NCI-H146 treated with DMSO at 0.1 percent for 48 hours (cell line): ENCODE measurements around the gene ATP8B1.
"Not testable (repeated sequence)": the region's sequence is repeated elsewhere in the genome, so short reads cannot be mapped to it uniquely, and the experiment has no call there.

Source experiments
- DNase-seq: peaks from one replicate; lab custom pipeline; 2025; ENCODE audit not compliant: unreplicated experiment; lab: John Stamatoyannopoulos, UW

Gene ATP8B1

DNA sequence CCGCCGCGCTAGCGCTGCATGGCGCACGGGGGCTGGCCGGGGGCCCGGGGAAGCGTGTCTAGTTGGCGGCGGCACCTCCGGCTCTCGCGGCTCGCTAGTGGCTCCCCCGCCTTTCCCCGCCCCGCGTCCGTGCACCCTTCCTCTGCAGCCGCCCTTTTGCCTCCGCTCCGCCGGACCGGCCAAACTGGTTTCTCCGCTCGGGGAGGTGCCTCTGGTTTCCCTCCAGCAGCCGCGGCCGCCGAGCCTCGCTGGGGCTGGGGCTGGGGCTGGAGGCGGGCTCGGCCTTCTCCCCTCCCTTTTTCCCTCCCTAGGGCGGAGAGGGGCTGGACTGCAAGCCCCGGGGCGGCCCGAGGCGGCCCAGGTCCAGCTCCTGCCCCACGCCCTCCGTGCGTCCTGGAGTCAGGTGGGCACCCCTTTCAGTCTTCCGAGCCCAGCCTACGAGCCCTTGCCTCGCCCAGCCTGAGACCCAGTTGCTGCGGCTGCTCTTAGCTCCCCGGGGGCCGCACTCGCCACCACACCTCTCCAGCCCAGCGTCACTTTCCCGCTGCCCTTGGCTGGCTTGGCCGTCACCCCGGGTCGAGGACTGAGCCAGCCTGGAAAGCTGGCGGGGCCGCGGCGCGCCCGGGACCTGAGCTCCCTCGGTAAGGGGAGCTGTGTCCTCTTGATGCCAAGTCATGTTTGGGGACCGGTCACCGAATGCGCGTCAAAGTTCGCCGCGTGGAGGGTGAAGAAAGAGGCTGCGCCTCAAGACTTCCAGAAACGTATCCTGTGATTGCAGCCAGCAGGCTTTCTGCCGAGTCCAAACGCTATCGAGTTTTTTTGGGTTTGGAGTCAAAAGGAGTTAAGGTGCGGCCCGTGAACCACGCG is at the start of gene ATP8B1:
ATP8B1 (minus strand) TSS at position 213 of the 867 bp plus-strand sequence. CDS start 71,508 bp downstream, outside the sequence.
- peak; percentile 91 for DNase-seq

DNA sequence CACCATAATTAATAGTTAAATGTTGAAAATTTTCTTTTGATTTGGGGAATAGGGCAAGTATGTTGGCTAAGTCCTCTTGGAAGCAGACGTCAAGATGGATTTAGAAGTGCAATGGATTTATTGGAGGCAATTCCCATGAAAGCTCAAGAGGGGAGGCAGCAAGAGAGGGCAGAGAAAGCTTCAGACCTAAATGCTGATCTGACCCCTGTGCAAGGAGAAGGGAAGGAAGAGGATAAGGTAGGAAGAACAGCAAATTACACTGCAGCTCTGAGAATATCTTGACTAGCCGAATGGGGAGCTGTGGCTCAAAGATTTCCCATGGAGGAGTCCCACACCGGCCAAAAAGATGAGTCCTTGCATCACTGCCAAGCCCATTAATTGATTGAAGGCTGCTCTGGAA is 46.9 kb upstream of the ATP8B1 start:
- no peak for DNase-seq

DNA sequence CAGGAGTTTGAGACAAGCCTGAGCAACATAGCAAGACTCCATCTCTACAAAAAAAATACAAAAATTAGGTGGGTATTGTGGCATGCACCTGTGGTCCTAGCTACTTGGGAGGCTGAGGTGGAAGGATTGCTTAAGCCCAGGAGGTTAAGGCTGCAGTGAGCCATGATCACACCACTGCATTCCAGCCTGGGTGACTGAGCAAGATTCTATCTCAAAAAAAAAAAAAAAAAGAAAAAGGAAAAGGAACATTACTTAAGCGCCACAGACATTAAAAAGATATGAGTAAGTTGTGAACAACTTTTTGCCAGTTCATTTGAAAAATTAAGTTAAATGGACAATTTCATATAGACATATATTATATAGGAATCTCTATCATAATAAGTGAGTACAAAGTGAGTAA is 45.3 kb upstream of the ATP8B1 start:
- not testable (repeated sequence) for DNase-seq

DNA sequence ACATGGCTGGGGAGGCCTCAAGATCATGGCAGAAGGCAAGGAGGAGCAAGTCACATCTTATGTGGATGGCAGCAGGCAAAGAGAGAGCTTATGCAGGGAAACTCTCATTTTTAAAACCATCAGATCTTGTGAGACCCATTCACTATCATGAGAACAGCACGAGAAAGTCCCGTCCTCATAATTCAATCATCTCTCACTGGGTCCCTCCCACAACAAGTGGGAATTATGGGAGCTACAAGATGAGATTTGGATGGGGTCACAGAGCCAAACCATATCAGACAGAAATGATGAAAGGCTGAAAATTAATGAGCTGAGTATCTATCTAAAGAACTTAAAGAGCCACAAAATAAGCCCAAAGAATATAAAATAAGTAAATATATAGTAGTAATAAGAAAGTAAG is 44.3 kb upstream of the ATP8B1 start:
- not testable (repeated sequence) for DNase-seq

DNA sequence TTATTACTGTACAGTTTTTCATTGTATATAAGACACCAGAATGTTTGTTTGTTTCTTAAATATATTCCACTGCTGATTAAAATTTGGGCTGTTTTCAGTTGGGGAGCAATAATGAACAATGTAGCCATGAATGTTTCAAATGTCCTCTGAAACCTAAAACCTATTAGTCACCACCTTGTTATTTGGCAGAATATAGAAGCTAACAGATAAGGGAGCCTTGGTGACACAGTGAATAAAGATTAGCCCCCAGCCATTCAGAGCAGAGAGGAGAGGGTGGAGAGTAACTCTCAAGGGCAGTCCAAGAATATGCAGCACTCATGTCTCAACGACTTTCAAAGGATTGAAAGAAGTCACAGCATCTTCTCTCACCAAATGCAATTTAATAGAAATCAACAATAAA is 43.1 kb upstream of the ATP8B1 start:
- DNase-seq: peak; percentile 89

DNA sequence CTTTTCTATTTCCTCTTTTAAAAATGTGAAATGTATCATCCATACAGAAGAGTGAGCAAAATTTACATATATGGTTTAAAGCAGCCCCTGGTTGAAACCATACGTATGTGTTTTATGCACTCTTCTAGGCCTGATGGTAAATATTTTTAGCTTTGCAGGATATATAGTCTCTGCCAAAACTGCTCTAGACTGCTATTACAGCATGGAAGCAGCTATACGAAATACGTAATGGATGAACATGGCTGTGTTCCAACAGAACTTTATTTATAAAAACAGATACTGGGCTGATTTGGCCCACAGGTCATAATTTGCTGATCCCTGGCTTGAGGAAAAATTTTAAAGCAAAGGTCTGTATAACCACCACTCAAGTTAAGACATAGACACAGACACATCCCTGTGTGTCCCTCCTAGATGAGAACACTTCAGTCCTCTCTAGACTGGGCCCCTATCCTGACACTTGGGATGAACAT is 42.5 kb upstream of the ATP8B1 start:
- DNase-seq: no peak

DNA sequence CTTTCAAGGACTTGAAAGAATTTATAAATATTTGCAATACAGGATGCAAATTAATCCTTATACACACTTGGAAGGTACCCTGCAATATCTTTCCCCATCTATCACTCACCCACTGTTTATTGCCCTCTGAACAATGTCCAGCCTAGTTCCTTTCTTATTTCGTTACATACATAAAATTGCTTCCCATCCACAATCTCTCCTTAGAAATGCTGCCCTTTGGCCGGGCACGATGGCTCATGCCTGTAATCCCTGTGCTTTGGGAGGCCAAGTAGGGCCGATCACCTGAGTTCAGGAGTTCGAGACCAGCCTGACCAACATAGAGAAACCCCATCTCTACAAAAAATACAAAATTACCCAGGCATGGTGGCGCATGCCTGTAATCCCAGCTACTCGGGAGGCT is 41.2 kb upstream of the ATP8B1 start:
- DNase-seq: no peak

DNA sequence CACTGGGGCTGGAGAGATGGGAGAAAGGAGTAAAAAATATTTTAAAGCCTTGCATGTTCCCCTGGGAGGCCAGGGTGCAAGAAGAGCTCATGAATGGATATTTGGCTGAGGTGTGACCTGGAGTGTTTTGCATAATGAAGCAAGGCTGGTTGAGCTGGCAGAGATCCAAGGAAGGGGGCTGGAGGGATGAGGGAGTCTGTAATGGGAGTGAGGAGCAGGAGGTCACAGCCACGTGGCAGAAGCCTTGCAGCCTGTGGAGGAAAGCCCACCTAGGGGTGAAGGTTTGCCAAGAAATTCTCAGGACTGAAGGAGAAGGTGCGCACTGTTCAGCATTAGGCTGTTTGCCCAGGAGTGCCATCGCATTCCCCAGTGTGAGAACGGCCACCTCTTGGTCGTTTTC is 40.3 kb upstream of the ATP8B1 start:
- DNase-seq: peak; percentile 69

DNA sequence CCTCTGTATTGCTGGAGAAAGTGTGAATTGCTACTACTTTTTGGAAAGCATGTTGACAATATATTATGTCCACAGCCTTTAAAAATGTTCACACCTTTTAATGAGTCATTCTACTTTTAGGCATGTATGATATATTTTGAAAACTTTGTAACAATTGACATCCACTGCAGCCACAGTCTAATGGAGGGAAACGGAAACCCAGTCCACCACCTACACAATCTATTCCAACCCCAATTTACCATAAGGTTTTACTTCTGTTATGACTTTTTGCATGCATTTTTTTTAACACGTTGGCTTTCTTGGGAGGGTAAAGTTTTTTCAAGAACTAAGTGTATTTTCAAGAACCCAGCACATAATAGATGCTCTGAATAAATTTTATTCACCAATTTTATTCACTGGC is 38.5 kb upstream of the ATP8B1 start:
- no peak for DNase-seq

DNA sequence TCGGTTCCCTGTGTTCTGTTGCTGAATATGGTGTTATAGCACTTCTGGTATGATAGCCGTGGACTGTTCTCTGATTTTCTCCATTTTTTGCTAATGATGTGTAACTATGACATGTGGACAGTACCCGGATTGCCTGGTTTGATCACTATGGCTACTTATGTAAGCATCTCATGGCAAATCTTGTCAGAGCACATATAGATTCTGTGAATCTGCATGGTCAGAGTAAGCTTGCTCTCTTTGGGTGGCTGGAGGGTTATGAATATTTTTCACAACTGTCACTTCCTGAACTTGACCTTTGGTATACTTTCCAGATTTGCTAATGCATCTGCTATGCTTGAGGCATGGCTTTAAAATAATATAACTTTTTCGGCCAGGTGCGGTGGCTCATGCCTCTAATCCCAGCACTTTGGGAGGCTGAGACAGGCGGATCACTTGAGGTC is 36.8 kb upstream of the ATP8B1 start:
- no peak for DNase-seq

DNA sequence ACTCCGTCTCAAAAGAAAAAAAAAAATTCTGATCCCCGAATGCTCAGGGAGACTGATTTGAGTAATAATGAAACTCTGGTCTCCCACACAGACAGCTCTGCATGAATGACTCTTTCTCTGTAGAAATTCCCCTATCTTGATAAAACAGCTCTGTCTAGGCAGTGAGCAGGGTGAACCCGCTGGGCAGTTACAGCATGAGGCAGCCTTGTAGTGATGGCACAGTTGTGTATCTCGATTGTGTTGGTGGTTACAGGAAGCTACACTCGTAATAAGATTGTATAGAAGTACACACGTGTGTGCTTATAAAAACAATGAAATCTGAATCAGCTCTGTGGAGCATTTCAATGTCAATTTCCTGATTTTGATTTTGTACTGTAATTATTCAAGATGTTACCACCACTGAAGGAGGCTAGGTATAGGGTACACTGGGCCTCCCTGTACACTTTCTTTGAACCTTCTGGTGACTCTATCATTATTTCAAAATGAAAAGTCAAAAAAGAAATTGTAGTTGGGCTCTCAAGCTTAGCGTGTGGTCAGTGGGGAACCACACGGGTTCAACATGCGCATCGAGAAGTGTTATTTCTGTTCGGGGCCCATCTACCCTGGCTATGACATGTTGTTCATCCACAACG is 34.9 kb upstream of the ATP8B1 start:
- no peak for DNase-seq

DNA sequence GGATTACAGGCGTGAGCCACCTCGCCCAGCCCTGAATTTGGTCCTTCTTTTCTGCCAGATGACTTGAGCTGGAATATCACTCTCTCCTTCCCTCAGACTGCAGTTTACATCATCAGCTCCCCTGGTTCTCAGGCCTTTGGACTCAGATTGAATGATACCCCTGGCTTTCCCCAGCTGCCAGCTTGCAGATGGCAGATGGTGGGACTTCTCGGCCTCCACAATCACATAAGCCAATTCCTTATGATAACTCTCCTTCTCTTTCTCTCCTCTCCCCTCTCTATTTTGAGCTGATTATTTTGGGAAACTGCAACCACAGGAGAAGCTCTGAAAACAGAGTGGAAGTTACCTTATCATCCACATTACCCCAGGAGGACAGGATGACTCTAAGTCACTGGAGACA is 33.4 kb upstream of the ATP8B1 start:
- no peak for DNase-seq

DNA sequence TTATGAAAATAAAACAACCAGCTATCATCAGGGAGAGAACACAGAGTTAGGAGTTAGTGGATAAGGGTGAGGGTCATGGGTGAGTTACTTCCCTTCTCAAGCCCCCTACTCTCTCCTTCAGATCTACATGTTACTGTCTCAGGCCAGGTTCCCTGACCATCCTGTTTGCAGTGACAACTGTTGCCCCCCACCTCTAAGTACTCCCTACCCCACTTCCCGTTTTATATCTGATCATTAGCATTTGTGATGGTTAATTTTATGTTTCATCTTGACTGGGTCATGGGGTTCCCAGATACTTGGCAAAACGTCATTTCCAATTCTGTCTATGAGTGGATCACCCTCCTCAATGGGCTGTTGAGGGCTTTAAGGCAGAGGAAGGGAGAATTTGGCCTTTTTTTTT is 32.8 kb upstream of the ATP8B1 start:
- DNase-seq: no peak

DNA sequence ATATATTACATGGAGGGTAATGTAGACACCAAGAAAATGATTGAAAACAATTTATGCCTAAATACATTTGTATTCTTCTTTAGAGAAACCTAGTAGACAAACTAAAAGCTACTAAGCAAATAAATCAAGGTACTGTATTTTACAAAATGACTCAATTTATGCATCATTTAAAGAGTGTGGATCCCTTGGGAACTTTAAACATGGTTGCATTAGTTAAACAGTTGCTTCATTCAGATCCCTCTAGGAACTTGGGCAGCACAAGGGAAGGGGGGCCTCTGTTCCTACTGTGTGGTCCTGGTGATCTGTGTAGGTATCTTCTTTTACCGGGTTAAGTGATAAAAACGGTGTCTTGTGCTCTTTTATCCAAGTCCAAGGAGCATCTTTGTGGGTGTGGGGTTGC is 31.5 kb upstream of the ATP8B1 start:
- no peak for DNase-seq

DNA sequence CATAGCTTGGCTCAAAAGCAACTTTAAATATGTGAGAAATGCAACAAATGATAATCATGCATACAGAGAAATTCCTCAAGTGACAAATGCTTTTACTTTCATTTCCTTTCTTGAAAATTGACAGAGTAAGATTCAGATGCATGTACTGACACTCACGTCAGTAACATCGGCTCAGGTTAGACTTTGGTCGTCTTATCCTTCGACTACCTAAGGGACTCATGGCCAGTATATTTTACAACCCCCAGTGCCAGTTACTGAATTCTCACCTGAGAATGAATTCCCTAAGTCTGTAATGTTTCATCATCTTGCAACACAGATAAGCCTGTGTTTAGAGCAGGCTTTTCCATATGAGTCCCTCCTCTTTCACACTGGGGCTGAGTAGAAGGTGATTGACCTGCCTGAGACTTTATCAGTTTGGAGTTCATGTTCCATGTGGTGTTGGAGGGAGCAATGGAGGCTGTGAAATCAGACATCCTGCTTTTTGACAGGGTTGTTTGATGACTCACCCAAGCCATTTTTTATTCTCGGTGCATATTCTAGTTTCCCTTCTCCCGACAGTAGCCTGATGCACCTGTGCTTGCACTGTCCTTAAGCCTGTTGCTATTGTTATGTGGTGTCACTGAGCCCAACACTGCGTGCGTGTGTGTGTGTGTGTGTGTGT is 30.5 kb upstream of the ATP8B1 start:
- peak; percentile 62 for DNase-seq

DNA sequence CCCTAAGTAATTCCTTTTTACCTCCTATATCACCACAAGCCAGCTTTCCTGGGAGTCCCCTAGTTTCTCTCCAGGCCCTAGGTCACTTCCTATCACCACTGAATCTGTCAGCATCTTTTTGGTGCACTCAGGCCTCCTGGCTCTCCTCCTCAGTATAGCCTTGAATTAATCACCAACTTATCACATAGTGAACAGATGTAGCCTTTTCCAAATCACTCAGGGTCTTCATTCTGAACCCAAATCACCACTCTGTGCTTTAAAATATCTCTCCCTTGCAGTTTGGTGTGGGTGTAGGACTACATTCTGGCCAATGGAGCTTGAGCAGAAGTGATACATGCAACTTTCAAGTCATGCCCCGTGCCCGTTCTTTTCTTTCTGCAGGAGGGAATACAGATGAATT is 29.6 kb upstream of the ATP8B1 start:
- DNase-seq: no peak

DNA sequence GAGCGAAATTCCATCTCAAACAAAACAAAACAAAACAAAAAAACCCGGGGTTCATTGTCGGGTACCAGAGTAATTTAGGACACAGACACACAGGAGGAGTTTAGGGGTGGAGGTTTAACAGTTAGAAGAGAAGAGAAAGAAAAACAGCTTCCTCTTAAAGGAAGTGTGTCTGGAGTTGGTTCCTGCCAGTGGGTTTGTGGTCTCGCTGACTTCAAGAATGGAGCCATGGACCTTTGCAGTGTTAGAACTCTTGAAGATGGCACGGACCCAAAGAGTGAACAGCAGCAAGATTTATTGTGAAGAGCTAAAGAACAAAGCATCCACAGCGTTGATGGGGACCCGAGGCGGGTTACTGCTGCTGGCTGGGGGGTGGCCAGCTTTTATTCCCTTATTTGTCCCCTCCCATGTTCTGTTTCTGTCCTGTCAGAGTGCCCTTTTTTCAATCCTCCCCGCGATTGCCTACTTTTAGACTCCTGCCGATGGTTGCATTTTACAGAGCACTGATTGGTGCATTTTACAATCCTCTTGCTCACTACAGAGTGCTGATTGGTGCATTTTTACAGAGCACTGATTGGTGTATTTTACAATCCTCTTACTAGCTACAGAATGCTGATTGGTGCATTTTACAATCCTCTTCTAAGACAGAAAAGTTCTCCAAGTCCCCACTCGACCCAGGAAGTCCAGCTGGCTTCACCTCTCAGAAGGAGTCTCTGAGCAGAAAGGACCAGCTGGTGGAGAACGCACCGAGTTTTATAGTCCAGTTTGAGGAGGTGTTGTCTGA is 28.7 kb upstream of the ATP8B1 start:
- DNase-seq: no peak

DNA sequence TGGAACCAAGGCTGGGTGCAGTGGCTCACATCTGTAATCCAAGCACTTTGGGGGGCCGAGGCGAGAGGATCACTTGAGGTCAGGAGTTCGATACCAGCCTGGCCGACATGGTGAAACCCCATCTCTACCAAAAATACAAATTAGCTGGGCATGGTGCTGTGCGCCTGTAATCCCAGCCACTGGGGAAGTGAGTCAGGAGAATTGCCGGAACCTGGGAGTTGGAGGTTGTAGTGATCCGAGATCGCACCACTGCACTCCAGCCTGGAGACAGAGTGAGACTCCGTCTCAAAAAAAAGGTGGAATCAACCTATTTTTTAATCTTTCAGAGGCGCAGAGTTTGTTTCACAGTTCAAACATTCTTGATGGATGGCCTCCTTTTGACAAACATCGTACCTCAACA is 24.5 kb upstream of the ATP8B1 start:
- DNase-seq: no peak

DNA sequence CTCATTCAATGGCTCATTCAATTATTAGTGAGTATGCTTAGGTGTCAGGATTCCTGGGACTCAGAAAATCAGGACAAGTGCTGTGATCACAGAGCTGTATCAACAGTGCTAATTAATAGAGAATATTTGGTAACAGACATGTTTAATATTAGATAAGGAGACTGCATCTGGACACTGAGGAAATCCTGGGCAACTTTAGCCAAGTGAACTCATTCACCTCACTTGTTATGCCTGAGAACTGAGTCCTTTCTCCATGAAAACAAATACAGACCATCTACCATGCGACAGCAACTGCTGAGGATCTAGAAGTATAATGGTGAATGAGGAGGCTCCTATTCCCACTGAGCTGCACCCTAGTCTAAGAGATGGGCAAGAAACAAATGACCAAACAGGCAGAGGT is 23.1 kb upstream of the ATP8B1 start:
- DNase-seq: no peak

DNA sequence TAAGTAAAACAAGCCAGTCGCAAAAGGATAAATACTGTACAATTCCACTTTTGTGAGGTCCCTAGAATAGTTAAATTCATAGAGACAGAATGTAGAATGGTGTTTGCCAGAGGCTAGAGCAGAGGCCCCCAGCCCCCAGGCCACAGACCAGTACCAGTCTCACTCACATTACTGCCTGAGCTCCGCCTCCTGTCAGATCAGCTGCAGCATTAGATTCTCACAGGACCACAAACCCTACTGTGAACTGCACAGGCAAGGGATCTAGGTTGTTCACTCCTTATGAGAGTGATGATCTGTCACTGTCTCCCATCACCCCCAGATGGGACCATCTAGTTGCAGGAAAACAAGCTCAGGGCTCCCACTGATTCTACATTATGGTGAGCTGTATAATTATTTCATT is 17.5 kb upstream of the ATP8B1 start:
- DNase-seq: not testable (repeated sequence)
